K562 (cell line): ENCODE measurements around the gene ZNF362. TPM values are rescaled to one million over a fixed set of nuclear protein-coding genes. Genes with fewer than 3 reads are reported as not detected.
A peak's percentile ranks its signal among the peaks of the same experiment; 100 is the strongest.

Experiments
- CBFA2T2 ChIP-seq: fragments of 450-650 bp; conservative IDR thresholded peaks from 2 replicates; pipeline ENCODE4 v1.6.1; 2017; ENCODE audit warnings: mild to moderate bottlenecking
- CTBP1 ChIP-seq: fragments of 450-650 bp; IDR thresholded peaks from 2 replicates; pipeline ENCODE4 v1.6.1; 2016; ENCODE audit warnings: borderline replicate concordance
- ETV1 ChIP-seq: fragments of 450-650 bp; conservative IDR thresholded peaks from 2 replicates; pipeline ENCODE4 v1.6.1; 2016; ENCODE audit warnings: missing genetic modification characterization, control low read depth, low read depth, missing compliant biosample characterization
- FOXA1 ChIP-seq: fragments of 450-650 bp; IDR thresholded peaks from 2 replicates; pipeline ENCODE4 v1.6.1; 2016; ENCODE audit warnings: mild to moderate bottlenecking, borderline replicate concordance
- MXI1 ChIP-seq: IDR thresholded peaks from 2 replicates; pipeline ENCODE4 v1.6.1; 2011; ENCODE audit warnings: low read depth, mild to moderate bottlenecking, improper control_type of control experiment, low read length
- MYNN ChIP-seq, 2 experiments: sonication (generic); formaldehyde crosslinking in 1 of 2; IDR thresholded peaks; 2 replicates each; pipeline versions ENCODE4 v1.5.0 to v1.6.1; 2016 to 2020; ENCODE audit warnings: antibody characterized with exemption in 1 of 2, missing genetic modification reagents in 1 of 2
- NFIX ChIP-seq: fragments of 250-450 bp; sonication (Bioruptor Pico); IDR thresholded peaks from 2 replicates; pipeline ENCODE4 v1.4.0; 2020; ENCODE audit warnings: low read depth, mild to moderate bottlenecking, moderate library complexity
- NR1H2 ChIP-seq: sonication (generic); formaldehyde crosslinking; IDR thresholded peaks from 2 replicates; pipeline ENCODE4 v1.4.0; 2020; ENCODE audit warnings: mild to moderate bottlenecking, missing genetic modification reagents
- NR2C2 ChIP-seq, 2 experiments: fragments of 200-800 bp in 1 of 2; sonication (Bioruptor generic) in 1 of 2; sonication (generic) in 1 of 2; formaldehyde crosslinking in 1 of 2; IDR thresholded peaks; 2 replicates each; pipeline versions ENCODE4 v1.6.1 to v1.8.0; 2016 to 2022; ENCODE audit warnings: mild to moderate bottlenecking in 1 of 2, missing compliant biosample characterization in 1 of 2, missing genetic modification characterization in 1 of 2, missing genetic modification reagents in 1 of 2
- PCBP2 ChIP-seq: fragments of 200-400 bp; formaldehyde crosslinking; IDR thresholded peaks from 2 replicates; pipeline ENCODE4 v1.6.1; 2018; ENCODE audit warnings: low read length, low read depth, mild to moderate bottlenecking, moderate library complexity; ENCODE audit not compliant: poor library complexity, severe bottlenecking
- PHB2 ChIP-seq: fragments of 450-650 bp; IDR thresholded peaks from 2 replicates; pipeline ENCODE4 v1.6.1; 2017; ENCODE audit warnings: low read depth
- POLR2AphosphoS5 ChIP-seq: IDR thresholded peaks from 2 replicates; pipeline ENCODE4 v1.6.1; 2011; ENCODE audit warnings: mild to moderate bottlenecking, low read depth, low read length, moderate library complexity; ENCODE audit not compliant: control insufficient read depth, insufficient read depth
- PTBP1 ChIP-seq: fragments of 200-400 bp; formaldehyde crosslinking; IDR thresholded peaks from 2 replicates; pipeline ENCODE4 v1.6.1; 2017; ENCODE audit warnings: low read depth, low read length
- RBBP5 ChIP-seq: fragments of 200-600 bp; sonication (generic); IDR thresholded peaks from 2 replicates; pipeline ENCODE4 v1.6.1; 2012; ENCODE audit warnings: borderline replicate concordance, mild to moderate bottlenecking, low read length, control low read depth, inconsistent platforms; ENCODE audit not compliant: insufficient read depth, poor library complexity, severe bottlenecking
- RUNX1 ChIP-seq: sonication (generic); IDR thresholded peaks from 2 replicates; pipeline ENCODE4 v1.6.1; 2016; ENCODE audit warnings: antibody characterized with exemption, low read depth
- SAFB2 ChIP-seq: fragments of 200-400 bp; formaldehyde crosslinking; IDR thresholded peaks from 2 replicates; pipeline ENCODE4 v1.6.1; 2018; ENCODE audit warnings: borderline replicate concordance, low read length, low read depth, moderate library complexity; ENCODE audit not compliant: severe bottlenecking
- SRSF1 ChIP-seq: fragments of 200-400 bp; formaldehyde crosslinking; IDR thresholded peaks from 2 replicates; pipeline ENCODE4 v1.6.1; 2017; ENCODE audit warnings: mild to moderate bottlenecking, low read depth, low read length, moderate library complexity
- SRSF3 ChIP-seq: fragments of 200-400 bp; formaldehyde crosslinking; IDR thresholded peaks from 2 replicates; pipeline ENCODE4 v1.6.1; 2016; ENCODE audit warnings: mild to moderate bottlenecking, low read length, moderate library complexity; ENCODE audit not compliant: insufficient read depth
- ZKSCAN3 ChIP-seq: fragments of 250-450 bp; sonication (Bioruptor Pico); IDR thresholded peaks from 2 replicates; pipeline ENCODE4 v1.4.0; 2020
- ZNF174 ChIP-seq: fragments of 250-450 bp; sonication (Bioruptor Pico); IDR thresholded peaks from 2 replicates; pipeline ENCODE4 v1.4.0; 2020; ENCODE audit warnings: mild to moderate bottlenecking
- ZNF263 ChIP-seq: sonication (generic); formaldehyde crosslinking; IDR thresholded peaks from 2 replicates; pipeline ENCODE4 v1.8.0; 2022; ENCODE audit warnings: mild to moderate bottlenecking, missing genetic modification reagents, borderline replicate concordance
- ZNF584 ChIP-seq: fragments of 200-800 bp; sonication (Bioruptor generic); IDR thresholded peaks from 2 replicates; pipeline ENCODE4 v1.6.1; 2016; ENCODE audit warnings: low read depth, mild to moderate bottlenecking, missing genetic modification characterization, missing compliant biosample characterization
- ZNF766 ChIP-seq: fragments of 200-800 bp; sonication (Bioruptor generic); conservative IDR thresholded peaks from 2 replicates; pipeline ENCODE4 v1.6.1; 2016; ENCODE audit warnings: missing genetic modification characterization, missing compliant biosample characterization
- ZNF79 ChIP-seq: fragments of 250-450 bp; sonication (Bioruptor Pico); IDR thresholded peaks from 2 replicates; pipeline ENCODE4 v1.4.0; 2020; ENCODE audit warnings: low read depth, mild to moderate bottlenecking, moderate library complexity
- polyA plus RNA-seq, 8 experiments: library from polyadenylated mRNA; depleted of rRNA in 4 of 8; stranded (reverse) in 5 of 8; unstranded in 3 of 8; fragments of >200 nt; fragmentation: Nextera tagmentation in 2 of 8; fragmentation: Illumina TruSeq in 1 of 8; extraction: Ambion mirVana in 2 of 8; extraction: Trizol in 1 of 8; gene quantifications; 2 replicates each; pipeline versions ENCODE4 v1.2.1 to v1.2.3, GENCODE V29; 2011 to 2014; ENCODE audit warnings: inconsistent platforms in 1 of 8, missing spikeins in 1 of 8
- total RNA-seq, 7 experiments: library from RNA; depleted of rRNA in 6 of 7; stranded (reverse); fragments of >200 nt in 6 of 7; fragmentation: Illumina TruSeq in 2 of 7; extraction: Trizol in 2 of 7; gene quantifications; 2 replicates each; pipeline versions ENCODE4 v1.2.1 to v1.2.3, GENCODE V29; 2011 to 2021; ENCODE audit warnings: low replicate concordance in 1 of 7
- TF ChIP-seq, protein P1 (sequence below): fragments of 250-450 bp; sonication (Bioruptor Pico); IDR thresholded peaks from 2 replicates; pipeline ENCODE4 v1.5.1; 2021; ENCODE audit warnings: mild to moderate bottlenecking
- TF ChIP-seq, protein P2 (sequence below), 3 experiments: IDR thresholded peaks in 2 of 3; conservative IDR thresholded peaks in 1 of 3; 2 replicates each; pipeline ENCODE4 v1.5.1; 2011 to 2012; ENCODE audit warnings: low read length in 3 of 3, mild to moderate bottlenecking in 3 of 3, control low read depth in 2 of 3, improper control_type of control experiment in 1 of 3, inconsistent platforms in 1 of 3, low read depth in 1 of 3, mixed read lengths in 1 of 3, moderate library complexity in 1 of 3; ENCODE audit not compliant: insufficient read depth in 2 of 3

ZNF362 gene
- total and polyA plus RNA-seq, 9 of the 15 experiments (the other 6 are each of a cell fraction or from before 2014, with no cell fraction given), result 0.01 to 1.1 (median 0.35) TPM; not detected in 1

DNA sequence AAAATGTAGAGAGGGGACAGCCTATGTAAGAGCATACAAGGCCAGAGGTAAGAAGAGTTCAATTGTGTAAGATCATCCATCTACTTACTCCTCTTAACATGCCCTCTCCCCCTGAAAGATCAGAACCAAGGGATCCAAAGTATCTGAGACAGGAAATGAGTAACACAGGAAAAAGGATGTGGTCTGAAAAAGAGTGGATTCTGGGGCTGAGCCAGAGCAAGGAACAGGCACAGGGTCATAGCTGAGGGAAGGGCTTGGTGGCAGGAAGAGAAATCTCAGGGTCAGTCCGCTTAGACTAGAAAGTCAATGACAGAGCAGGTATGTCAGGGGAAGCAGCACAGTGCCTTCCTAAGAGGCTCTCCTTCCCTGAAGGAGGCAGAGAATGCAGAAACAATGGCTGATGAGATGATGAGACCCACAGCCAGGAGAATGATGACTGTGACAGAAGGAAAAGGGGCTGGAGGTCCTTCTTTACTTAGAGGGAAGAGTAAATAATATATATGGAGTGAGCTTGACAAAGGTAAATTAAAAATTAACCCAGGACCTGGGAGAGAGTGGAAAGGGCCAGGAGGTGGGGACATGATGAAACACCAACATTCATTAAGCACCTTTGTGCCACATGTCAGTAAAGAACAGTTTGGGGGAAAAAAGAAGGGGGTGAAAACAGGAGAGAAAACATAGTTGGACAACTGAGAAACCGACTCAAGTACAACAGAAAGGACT is 90.8 kb downstream of the ZNF362 start (continued):
- TF ChIP-seq NFIX (CRISPR knock-in tag) (no peak), ZNF79 (CRISPR knock-in tag) (no peak), ZNF584 (CRISPR knock-in tag) (peak; percentile 78; the same call in 1 of the 2 replicates), ZKSCAN3 (CRISPR knock-in tag) (no peak), CTBP1 (no peak), ZNF766 (CRISPR knock-in tag) (no peak), SAFB2 (no peak), NR2C2 (CRISPR knock-in tag; IDR thresholded peaks at IDR 0.05) (no peak), NR2C2 (tag; IDR thresholded peaks at IDR 0.05) (peak; percentile 84; the same call in 1 of the 2 replicates), ETV1 (tag) (peak; percentile 90), ZNF263 (CRISPR knock-in tag) (no peak), PCBP2 (no peak), PTBP1 (no peak), SRSF1 (no peak), MXI1 (no peak), CBFA2T2 (no peak), RUNX1 (no peak), SRSF3 (no peak), PHB2 (no peak), ZNF174 (CRISPR knock-in tag) (no peak), NR1H2 (no peak), FOXA1 (no peak), POLR2AphosphoS5 (peak; percentile 46; the same call in 1 of the 2 replicates), RBBP5 (no peak), MYNN (IDR thresholded peaks at IDR 0.05) (no peak), MYNN (CRISPR knock-in tag; IDR thresholded peaks at IDR 0.05) (no peak)
- TF ChIP-seq, protein P1, sequence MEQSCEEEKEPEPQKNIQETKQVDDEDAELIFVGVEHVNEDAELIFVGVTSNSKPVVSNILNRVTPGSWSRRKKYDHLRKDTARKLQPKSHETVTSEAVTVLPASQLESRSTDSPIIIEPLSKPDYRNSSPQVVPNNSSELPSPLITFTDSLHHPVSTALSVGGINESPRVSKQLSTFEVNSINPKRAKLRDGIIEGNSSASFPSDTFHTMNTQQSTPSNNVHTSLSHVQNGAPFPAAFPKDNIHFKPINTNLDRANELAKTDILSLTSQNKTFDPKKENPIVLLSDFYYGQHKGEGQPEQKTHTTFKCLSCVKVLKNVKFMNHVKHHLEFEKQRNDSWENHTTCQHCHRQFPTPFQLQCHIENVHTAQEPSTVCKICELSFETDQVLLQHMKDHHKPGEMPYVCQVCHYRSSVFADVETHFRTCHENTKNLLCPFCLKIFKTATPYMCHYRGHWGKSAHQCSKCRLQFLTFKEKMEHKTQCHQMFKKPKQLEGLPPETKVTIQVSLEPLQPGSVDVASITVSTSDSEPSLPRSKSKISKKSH, result no peak
- TF ChIP-seq, protein P2, sequence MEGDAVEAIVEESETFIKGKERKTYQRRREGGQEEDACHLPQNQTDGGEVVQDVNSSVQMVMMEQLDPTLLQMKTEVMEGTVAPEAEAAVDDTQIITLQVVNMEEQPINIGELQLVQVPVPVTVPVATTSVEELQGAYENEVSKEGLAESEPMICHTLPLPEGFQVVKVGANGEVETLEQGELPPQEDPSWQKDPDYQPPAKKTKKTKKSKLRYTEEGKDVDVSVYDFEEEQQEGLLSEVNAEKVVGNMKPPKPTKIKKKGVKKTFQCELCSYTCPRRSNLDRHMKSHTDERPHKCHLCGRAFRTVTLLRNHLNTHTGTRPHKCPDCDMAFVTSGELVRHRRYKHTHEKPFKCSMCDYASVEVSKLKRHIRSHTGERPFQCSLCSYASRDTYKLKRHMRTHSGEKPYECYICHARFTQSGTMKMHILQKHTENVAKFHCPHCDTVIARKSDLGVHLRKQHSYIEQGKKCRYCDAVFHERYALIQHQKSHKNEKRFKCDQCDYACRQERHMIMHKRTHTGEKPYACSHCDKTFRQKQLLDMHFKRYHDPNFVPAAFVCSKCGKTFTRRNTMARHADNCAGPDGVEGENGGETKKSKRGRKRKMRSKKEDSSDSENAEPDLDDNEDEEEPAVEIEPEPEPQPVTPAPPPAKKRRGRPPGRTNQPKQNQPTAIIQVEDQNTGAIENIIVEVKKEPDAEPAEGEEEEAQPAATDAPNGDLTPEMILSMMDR (IDR thresholded peaks at IDR 0.05 in 2 of 3, conservative IDR thresholded peaks at IDR 0.05 in 1 of 3; ENCODE audit: insufficient read depth in 2 of 3, low read depth in 1 of 3, low read length in 3 of 3), result no peak
